IMR-90 (cell line): ENCODE data around the gene PAF1. TPM values are rescaled to one million over a fixed set of nuclear protein-coding genes. Genes with fewer than 3 reads are reported as not detected.

Source experiments
- ATAC-seq: fragments of 200-7000 bp; cut with Tn5 transposase; 2 replicates; pipeline ENCODE4 v1.9.1; 2020; ENCODE audit warnings: low read depth, mild to moderate bottlenecking, moderate library complexity
- BruUV-seq: library from RNA; stranded (reverse); fragments of 400-500 nt; replicated peaks from 2 replicates; lab custom pipeline; 2021; lab: Mats Ljungman, UMichigan
- CTCF ChIA-PET: fragments of 300-600 bp; formaldehyde crosslinking; extraction: SDS; loops from one replicate; lab custom pipeline; 2021; ENCODE audit warnings: antibody characterized with exemption; lab: Yijun Ruan, JAX
- POLR2A ChIA-PET: fragments of 300-600 bp; sonication (Branson Sonifier 250); formaldehyde crosslinking; loops from one replicate; lab custom pipeline; 2022; ENCODE audit warnings: antibody characterized with exemption; ENCODE audit not compliant: unreplicated experiment; lab: Charles Lee
- DNase-seq: peaks from one replicate; pipeline ENCODE4 v3.0.0; 2013
- H2AFZ ChIP-seq: replicated peaks from 2 replicates; pipeline ENCODE3; 2013; ENCODE audit warnings: low read length, mild to moderate bottlenecking; ENCODE audit not compliant: poor library complexity
- H2AK5ac ChIP-seq: 2 replicates; pipeline ENCODE4 v1.6.1; 2013; ENCODE audit warnings: low read depth, low read length, inconsistent platforms
- H2AK9ac ChIP-seq: replicated peaks from 2 replicates; pipeline ENCODE3; 2013; ENCODE audit warnings: mild to moderate bottlenecking, low read depth, low read length, moderate library complexity; ENCODE audit not compliant: poor library complexity
- H2BK120ac ChIP-seq: 2 replicates; pipeline ENCODE4 v1.6.1; 2013; ENCODE audit warnings: low read depth, low read length, inconsistent platforms
- H2BK15ac ChIP-seq: 3 replicates; pipeline ENCODE4 v1.6.1; 2013; ENCODE audit warnings: low read depth, low read length, inconsistent platforms
- H2BK20ac ChIP-seq: 2 replicates; pipeline ENCODE4 v1.6.1; 2013; ENCODE audit warnings: low read depth, mild to moderate bottlenecking, inconsistent platforms, low read length, moderate library complexity
- H2BK5ac ChIP-seq: 2 replicates; pipeline ENCODE4 v1.6.1; 2013; ENCODE audit warnings: mild to moderate bottlenecking, low read depth, low read length, inconsistent platforms; ENCODE audit not compliant: poor library complexity, severe bottlenecking
- H3K14ac ChIP-seq: replicated peaks from 2 replicates; pipeline ENCODE4 v1.6.1; 2013; ENCODE audit warnings: low read depth, low read length, inconsistent platforms
- H3K18ac ChIP-seq: 2 replicates; pipeline ENCODE4 v1.6.1; 2013; ENCODE audit warnings: low read depth, low read length, control low read depth
- H3K23ac ChIP-seq: 2 replicates; pipeline ENCODE4 v1.6.1; 2013; ENCODE audit warnings: low read depth, low read length, inconsistent platforms
- H3K27ac ChIP-seq: 2 replicates; pipeline ENCODE4 v1.5.1; 2013; ENCODE audit warnings: mild to moderate bottlenecking, control low read depth, low read length; ENCODE audit not compliant: insufficient read depth
- H3K27me3 ChIP-seq: 2 replicates; pipeline ENCODE4 v1.6.1; 2013; ENCODE audit warnings: low read length; ENCODE audit not compliant: control insufficient read depth, insufficient read depth
- H3K36me3 ChIP-seq: 2 replicates; pipeline ENCODE4 v1.6.1; 2013; ENCODE audit warnings: low read length, mixed read lengths; ENCODE audit not compliant: control insufficient read depth, insufficient read depth
- H3K4ac ChIP-seq: 2 replicates; pipeline ENCODE4 v1.6.1; 2013; ENCODE audit warnings: low read depth, low read length, inconsistent platforms
- H3K4me1 ChIP-seq: 2 replicates; pipeline ENCODE4 v1.6.1; 2013; ENCODE audit warnings: low read length, mixed read lengths; ENCODE audit not compliant: control insufficient read depth, insufficient read depth
- H3K4me2 ChIP-seq: 2 replicates; pipeline ENCODE4 v1.6.1; 2013; ENCODE audit warnings: low read depth, mild to moderate bottlenecking, control low read depth, low read length, moderate library complexity
- H3K4me3 ChIP-seq: 2 replicates; pipeline ENCODE4 v1.5.1; 2013; ENCODE audit warnings: low read depth, mild to moderate bottlenecking, control low read depth, low read length, moderate library complexity; ENCODE audit not compliant: insufficient read depth
- H3K56ac ChIP-seq: 2 replicates; pipeline ENCODE4 v1.6.1; 2013; ENCODE audit warnings: low read length, inconsistent platforms; ENCODE audit not compliant: insufficient read depth; ENCODE audit errors: extremely low read depth
- H3K79me1 ChIP-seq, 2 experiments: 2 replicates each; pipeline ENCODE4 v1.6.1; 2013; ENCODE audit warnings: low read length in 2 of 2, inconsistent platforms in 1 of 2, low read depth in 1 of 2
- H3K9ac ChIP-seq: 2 replicates; pipeline ENCODE4 v1.6.1; 2013; ENCODE audit warnings: low read depth, low read length, control low read depth
- H3K9me1 ChIP-seq: 2 replicates; pipeline ENCODE4 v1.6.1; 2013; ENCODE audit warnings: low read length, inconsistent platforms; ENCODE audit not compliant: insufficient read depth
- H3K9me3 ChIP-seq: 2 replicates; pipeline ENCODE4 v1.6.1; 2013; ENCODE audit warnings: low read length; ENCODE audit not compliant: control insufficient read depth, insufficient read depth
- H4K20me1 ChIP-seq: 2 replicates; pipeline ENCODE4 v1.6.1; 2013; ENCODE audit warnings: low read length, inconsistent platforms; ENCODE audit not compliant: insufficient read depth
- H4K5ac ChIP-seq: 2 replicates; pipeline ENCODE4 v1.6.1; 2013; ENCODE audit warnings: mild to moderate bottlenecking, low read depth, low read length, control low read depth
- H4K8ac ChIP-seq, 2 experiments: 2 replicates each; pipeline ENCODE4 v1.6.1; 2013; ENCODE audit warnings: low read depth in 2 of 2, low read length in 2 of 2, control low read depth in 1 of 2, inconsistent platforms in 1 of 2
- H4K91ac ChIP-seq: 2 replicates; pipeline ENCODE4 v1.6.1; 2013; ENCODE audit warnings: low read depth, low read length, inconsistent platforms; ENCODE audit not compliant: insufficient read depth
- NFE2L2 ChIP-seq: fragments of 150-350 bp; IDR thresholded peaks from 2 replicates; pipeline ENCODE4 v1.6.1; 2016; ENCODE audit warnings: low read depth, mild to moderate bottlenecking, low read length
- WGBS, 2 experiments: methylation state at CpG; one replicate each; pipeline versions ENCODE4 v1.1.5 to v1.1.7; 2013; ENCODE audit warnings: missing lambda C conversion rate in 2 of 2; ENCODE audit not compliant: insufficient read length in 1 of 2; ENCODE audit errors: extremely low coverage in 2 of 2; 5-methylcytosine and 5-hydroxymethylcytosine counted together
- dilution Hi-C: fragments of 300-500 bp; cut with HindIII; formaldehyde crosslinking; loops from one replicate; pipeline ENCODE4 v1.14.3; 2018; ENCODE audit warnings: low sequenced_read_pairs; ENCODE audit not compliant: unreplicated experiment
- in situ Hi-C: fragments of 300-500 bp; cut with MboI; formaldehyde crosslinking; loops from 3 replicates; pipeline ENCODE4 v1.14.3; 2019; ENCODE audit warnings: low sequenced_read_pairs, inconsistent platforms, mixed read lengths
- intact Hi-C: fragments of 100-400 bp; cut with micrococcal nuclease; formaldehyde crosslinking; loops from 2 replicates; pipeline ENCODE4 v1.10.0; 2022
- polyA plus RNA-seq, 3 experiments: library from polyadenylated mRNA; depleted of rRNA; stranded (reverse); fragments of >200 nt; gene quantifications; 2 replicates each; pipeline ENCODE4 v1.2.3, GENCODE V29; 2012; ENCODE audit warnings: low replicate concordance in 1 of 3
- total RNA-seq: library from RNA; depleted of rRNA; stranded (reverse); fragments of >200 nt; gene quantifications from 2 replicates; pipeline ENCODE4 v1.2.3, GENCODE V29; 2012

Gene PAF1
- total and polyA plus RNA-seq, 2 of the 4 experiments (the other 2 are of a cell fraction) = 45.7 to 54.3 TPM

GRCh38 chr19:39385629-39386411, 5.1 kb downstream of the PAF1 start:
- Histone ChIP-seq H3K18ac (no peak overlapping the region), H3K79me1 (peaks cover 16 to 49% of the 10 kb centered on the region in 2 experiments), H3K14ac (no peak overlapping the region), H3K27me3 (no peaks in the 10 kb centered on the region), H3K27ac (no peak overlapping the region), H3K4me3 (no peak overlapping the region), H2BK15ac (no peak overlapping the region), H2BK5ac (no peak overlapping the region), H3K4me2 (no peak overlapping the region), H4K20me1 (peaks cover 4% of the 10 kb centered on the region), H3K4ac (no peak overlapping the region), H3K23ac (no peak overlapping the region), H3K9me3 (no peaks in the 10 kb centered on the region), H2AFZ (no peak overlapping the region), H3K36me3 (peaks cover 71% of the 10 kb centered on the region), H2BK20ac (no peak overlapping the region), H3K9ac (no peak overlapping the region), H2AK9ac (no peak overlapping the region), H2BK120ac (no peak overlapping the region), H3K56ac (no peak overlapping the region), H4K91ac (no peak overlapping the region), H4K8ac (no peak overlapping the region), H3K9me1 (peaks cover 15% of the 10 kb centered on the region), H2AK5ac (no peak overlapping the region), H4K5ac (no peak overlapping the region), H3K4me1 (peaks cover 7% of the 10 kb centered on the region)
- in situ Hi-C loops = no loop called here
- BruUV-seq = no TSS peak
- dilution Hi-C loops = no loop called here
- DNase-seq (no peak), ATAC-seq (no peak)
- intact Hi-C loops = no loop called here
- ChIA-PET POLR2A (no interaction called here), CTCF (no interaction called here)
- 94% methylated on average over 10 of the region's 20 CpGs; no CpG with 5 or more reads in 1 of the 2 experiments for WGBS, 2 experiments
- no peak for TF ChIP-seq NFE2L2
